ENCODE data around the gene GPC3.

DNA sequence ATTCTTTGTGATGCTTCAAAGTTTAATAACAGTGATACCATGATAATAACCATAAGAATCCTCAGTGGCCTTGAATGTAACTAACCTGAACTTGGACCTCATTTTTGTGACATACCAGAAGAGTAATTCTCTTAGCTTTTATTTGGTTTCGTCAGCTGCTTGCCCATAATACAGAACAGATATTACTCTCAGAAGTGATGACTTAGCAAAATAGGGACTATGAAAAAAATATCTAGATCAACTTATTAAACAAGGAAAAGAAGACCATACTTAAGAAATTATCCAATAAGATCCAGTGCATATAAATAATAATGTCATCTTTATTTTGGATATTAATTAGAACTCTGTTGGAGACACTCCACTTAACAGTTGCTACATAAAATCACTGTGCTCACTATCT, 333.2 kb downstream of the GPC3 start:
- no peak for TF ChIP-seq POLR2AphosphoS5 (IDR thresholded peaks at IDR 0.05; ENCODE audit: insufficient read depth in 1 of 2, low read depth in 1 of 2)
- TF ChIP-seq, protein P1, sequence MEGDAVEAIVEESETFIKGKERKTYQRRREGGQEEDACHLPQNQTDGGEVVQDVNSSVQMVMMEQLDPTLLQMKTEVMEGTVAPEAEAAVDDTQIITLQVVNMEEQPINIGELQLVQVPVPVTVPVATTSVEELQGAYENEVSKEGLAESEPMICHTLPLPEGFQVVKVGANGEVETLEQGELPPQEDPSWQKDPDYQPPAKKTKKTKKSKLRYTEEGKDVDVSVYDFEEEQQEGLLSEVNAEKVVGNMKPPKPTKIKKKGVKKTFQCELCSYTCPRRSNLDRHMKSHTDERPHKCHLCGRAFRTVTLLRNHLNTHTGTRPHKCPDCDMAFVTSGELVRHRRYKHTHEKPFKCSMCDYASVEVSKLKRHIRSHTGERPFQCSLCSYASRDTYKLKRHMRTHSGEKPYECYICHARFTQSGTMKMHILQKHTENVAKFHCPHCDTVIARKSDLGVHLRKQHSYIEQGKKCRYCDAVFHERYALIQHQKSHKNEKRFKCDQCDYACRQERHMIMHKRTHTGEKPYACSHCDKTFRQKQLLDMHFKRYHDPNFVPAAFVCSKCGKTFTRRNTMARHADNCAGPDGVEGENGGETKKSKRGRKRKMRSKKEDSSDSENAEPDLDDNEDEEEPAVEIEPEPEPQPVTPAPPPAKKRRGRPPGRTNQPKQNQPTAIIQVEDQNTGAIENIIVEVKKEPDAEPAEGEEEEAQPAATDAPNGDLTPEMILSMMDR (IDR thresholded peaks at IDR 0.05) = no peak
- TF ChIP-seq POLR2A (IDR thresholded peaks at IDR 0.05) = no peak
